Left hindlimb (tissue), 1 donor: ENCODE measurements around the gene TACC2.

Experiments
- DNase-seq: peaks from one replicate; pipeline ENCODE4 v3.0.0-alpha.2; 2018

TACC2 gene

DNA sequence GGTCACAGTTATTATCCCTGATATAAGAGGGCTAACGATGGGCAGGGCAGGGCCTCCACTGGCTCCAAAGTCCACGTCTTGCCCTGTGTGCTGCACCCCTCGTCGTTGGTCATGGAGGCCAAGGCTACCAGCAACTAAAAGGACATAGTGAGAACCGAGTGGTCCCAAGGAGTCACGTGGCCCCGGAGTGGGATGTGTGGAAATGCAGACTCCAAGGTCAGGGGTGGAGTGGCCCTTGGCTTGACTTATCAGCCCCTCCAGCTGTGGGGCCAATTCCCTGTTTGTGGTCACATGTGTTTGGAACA lies 312.8 kb downstream of the TACC2 start:
- no peak for DNase-seq

DNA sequence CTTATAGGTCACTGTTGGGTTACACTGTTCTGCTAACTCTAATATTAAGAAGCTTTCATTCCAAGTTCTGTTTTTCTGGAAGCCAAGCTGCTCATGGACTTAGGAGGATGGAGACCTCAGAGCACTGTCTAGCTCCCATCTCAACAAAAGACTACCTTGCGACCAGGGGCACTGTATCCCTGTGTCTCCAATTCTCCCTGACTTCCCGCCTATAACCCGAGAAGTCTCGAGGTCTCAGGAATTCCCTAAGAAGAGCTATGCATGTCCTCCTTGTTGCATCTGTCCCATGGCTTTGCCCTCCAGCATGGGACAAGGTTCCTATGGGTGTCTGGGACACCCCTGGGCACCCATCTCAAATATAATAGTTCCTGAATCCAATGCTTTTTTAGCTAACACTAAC lies 313.4 kb downstream of the TACC2 start:
- DNase-seq, result no peak

DNA sequence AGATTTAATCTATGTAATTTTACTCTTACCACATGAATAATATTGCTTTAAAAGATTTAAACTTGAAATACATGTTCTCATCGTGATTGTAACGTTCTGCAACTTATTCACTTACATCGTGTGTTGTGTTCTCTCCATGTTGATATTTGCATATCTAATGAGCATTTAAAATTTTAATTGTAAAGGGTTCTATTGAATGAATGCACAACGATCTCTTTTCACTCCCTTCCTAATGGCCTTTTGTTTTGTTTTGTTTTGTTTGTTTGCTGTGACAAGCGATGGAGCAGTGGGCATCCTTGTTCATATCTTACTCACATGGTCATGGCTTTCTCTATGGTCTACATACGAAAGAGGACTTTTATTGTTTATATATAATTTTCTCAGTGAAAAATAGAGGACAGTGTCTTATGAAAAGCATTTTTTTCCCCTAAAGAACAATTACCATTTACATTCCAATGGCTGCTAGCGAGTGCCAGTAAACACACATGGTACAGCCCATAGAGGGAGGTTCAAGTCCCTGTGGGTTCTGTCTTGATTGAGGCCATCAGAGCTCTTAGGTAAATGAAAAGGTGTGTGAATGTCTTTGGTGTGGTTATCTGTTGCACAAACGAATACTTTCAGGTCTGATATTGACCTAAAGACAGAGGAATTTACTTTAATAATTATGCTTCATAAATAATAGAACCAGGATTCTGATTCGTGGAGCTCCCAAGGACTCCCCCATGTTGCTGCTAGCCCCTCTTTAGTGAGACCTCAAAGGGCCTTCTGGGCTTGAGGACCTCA lies 314.5 kb downstream of the TACC2 start:
- DNase-seq, result no peak
